Caco-2 (cell line): Measurements from ENCODE around the gene ZNF169. TPM values are rescaled to one million over a fixed set of nuclear protein-coding genes. Genes with fewer than 3 reads are reported as not detected.
"Not testable (repeated sequence)": the region's sequence is repeated elsewhere in the genome, so short reads cannot be mapped to it uniquely, and the experiment has no call there.

ENCODE experiments used
- BruUV-seq: library from RNA; stranded (reverse); fragments of 400-500 nt; replicated peaks from 2 replicates; lab custom pipeline; 2021; lab: Mats Ljungman, UMichigan
- CTCF ChIA-PET: fragments of 300-600 bp; sonication (Branson Sonifier 250); formaldehyde crosslinking; loops from one replicate; lab custom pipeline; 2022; ENCODE audit warnings: antibody characterized with exemption; lab: Charles Lee
- POLR2A ChIA-PET: fragments of 300-600 bp; sonication (Branson Sonifier 250); formaldehyde crosslinking; loops from one replicate; lab custom pipeline; 2022; ENCODE audit warnings: antibody characterized with exemption; lab: Charles Lee
- DNase-seq, 2 experiments: peaks; one replicate each; pipeline versions ENCODE4 v3.0.0 to v3.0.0-alpha.2; 2020 to 2022
- H3K27me3 ChIP-seq: replicated peaks from 2 replicates; pipeline ENCODE4 v1.6.0; 2011; ENCODE audit warnings: low read length; ENCODE audit not compliant: control insufficient read depth, insufficient read depth
- H3K36me3 ChIP-seq: 2 replicates; pipeline ENCODE4 v1.5.1; 2011; ENCODE audit warnings: low read length; ENCODE audit not compliant: control insufficient read depth, insufficient read depth
- H3K4me1 ChIP-seq: fragments of 250-450 bp; sonication (Bioruptor Pico); 2 replicates; pipeline ENCODE4 v1.5.1; 2020; ENCODE audit warnings: mild to moderate bottlenecking
- H3K4me3 ChIP-seq: 2 replicates; pipeline ENCODE4 v1.5.1; 2011; ENCODE audit warnings: low read depth, mild to moderate bottlenecking, control low read depth, low read length
- H3K9me3 ChIP-seq: fragments of 250-450 bp; sonication (Bioruptor Pico); 2 replicates; pipeline ENCODE4 v1.5.1; 2020; ENCODE audit warnings: mild to moderate bottlenecking, moderate library complexity
- H3K27ac Mint-ChIP-seq: one replicate; pipeline ENCODE4 v1.8.0; 2022; ENCODE audit warnings: mixed read lengths; ENCODE audit not compliant: unreplicated experiment
- H3K27me3 Mint-ChIP-seq: one replicate; pipeline ENCODE4 v1.8.0; 2022; ENCODE audit warnings: mixed read lengths; ENCODE audit not compliant: insufficient read depth, unreplicated experiment
- H3K36me3 Mint-ChIP-seq: one replicate; pipeline ENCODE4 v1.8.0; 2022; ENCODE audit warnings: mild to moderate bottlenecking, mixed read lengths; ENCODE audit not compliant: insufficient read depth, unreplicated experiment
- H3K4me1 Mint-ChIP-seq: one replicate; pipeline ENCODE4 v1.8.0; 2022; ENCODE audit warnings: low read depth, mixed read lengths; ENCODE audit not compliant: unreplicated experiment
- H3K4me3 Mint-ChIP-seq: one replicate; pipeline ENCODE4 v1.8.0; 2022; ENCODE audit warnings: mild to moderate bottlenecking, moderate library complexity, mixed read lengths; ENCODE audit not compliant: unreplicated experiment
- H3K9me3 Mint-ChIP-seq: one replicate; pipeline ENCODE4 v1.8.0; 2022; ENCODE audit warnings: mixed read lengths; ENCODE audit not compliant: unreplicated experiment
- intact Hi-C: fragments of 100-400 bp; cut with micrococcal nuclease; formaldehyde crosslinking; loops from one replicate; pipeline ENCODE4 v1.10.0; 2022; ENCODE audit not compliant: unreplicated experiment
- total RNA-seq: library from RNA; stranded (reverse); gene quantifications from 2 replicates; pipeline ENCODE4 v1.2.3, GENCODE V29; 2022

ZNF169 gene
- total RNA-seq, 1 experiment from 2014 or later = 3.7 TPM

DNA sequence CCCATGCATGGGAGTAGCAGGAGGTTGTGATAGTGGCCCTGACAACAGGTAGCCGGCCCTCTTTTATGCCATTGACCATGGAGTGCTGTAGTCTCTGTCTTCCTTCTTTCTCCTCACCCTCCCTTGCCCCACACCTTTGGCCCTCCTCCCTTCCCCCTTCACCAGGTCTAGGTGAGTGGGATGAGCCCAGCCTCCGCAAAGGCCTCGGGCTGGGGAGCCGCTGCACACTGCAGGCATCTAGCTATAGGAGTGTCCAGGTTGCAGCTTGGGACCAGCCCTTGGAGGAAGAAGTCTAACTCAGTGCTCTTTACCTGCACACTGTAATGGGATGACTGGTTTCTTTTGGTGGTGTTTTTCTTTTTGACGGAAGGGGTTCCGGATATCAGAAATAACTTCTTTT is 81.7 kb downstream of the ZNF169 start:
- BruUV-seq, CTCF ChIA-PET, H3K27me3 Mint-ChIP-seq, DNase-seq, H3K9me3 Mint-ChIP-seq, H3K36me3 ChIP-seq, H3K4me3 ChIP-seq, H3K4me1 Mint-ChIP-seq, H3K36me3 Mint-ChIP-seq, POLR2A ChIA-PET, intact Hi-C loops, H3K4me1 ChIP-seq, H3K4me3 Mint-ChIP-seq, H3K27me3 ChIP-seq, H3K9me3 ChIP-seq, H3K27ac Mint-ChIP-seq: not testable (repeated sequence)

DNA sequence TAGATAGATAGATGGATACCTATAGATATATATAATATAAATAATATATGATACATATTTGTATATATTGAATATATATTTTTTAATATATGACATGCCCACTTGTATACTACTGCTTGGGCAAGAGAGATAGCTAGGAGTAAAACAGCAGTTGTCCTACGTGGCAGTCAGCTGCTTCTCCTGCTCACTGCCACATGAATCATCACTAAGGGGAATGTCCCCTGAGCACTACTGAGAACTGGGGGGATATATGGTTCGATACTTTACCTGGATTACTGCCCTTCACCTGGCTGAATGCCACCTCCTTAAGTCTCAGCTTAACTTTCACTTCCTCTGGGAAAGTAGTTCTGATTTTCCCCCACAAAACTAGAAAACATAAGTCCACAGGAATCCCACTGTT is 82.6 kb downstream of the ZNF169 start:
- H3K36me3 ChIP-seq, BruUV-seq, intact Hi-C loops, H3K4me3 ChIP-seq, H3K4me1 Mint-ChIP-seq, H3K4me1 ChIP-seq, H3K27me3 Mint-ChIP-seq, POLR2A ChIA-PET, CTCF ChIA-PET, H3K9me3 Mint-ChIP-seq, H3K36me3 Mint-ChIP-seq, H3K9me3 ChIP-seq, H3K27me3 ChIP-seq, H3K4me3 Mint-ChIP-seq, DNase-seq, H3K27ac Mint-ChIP-seq: not testable (repeated sequence)

DNA sequence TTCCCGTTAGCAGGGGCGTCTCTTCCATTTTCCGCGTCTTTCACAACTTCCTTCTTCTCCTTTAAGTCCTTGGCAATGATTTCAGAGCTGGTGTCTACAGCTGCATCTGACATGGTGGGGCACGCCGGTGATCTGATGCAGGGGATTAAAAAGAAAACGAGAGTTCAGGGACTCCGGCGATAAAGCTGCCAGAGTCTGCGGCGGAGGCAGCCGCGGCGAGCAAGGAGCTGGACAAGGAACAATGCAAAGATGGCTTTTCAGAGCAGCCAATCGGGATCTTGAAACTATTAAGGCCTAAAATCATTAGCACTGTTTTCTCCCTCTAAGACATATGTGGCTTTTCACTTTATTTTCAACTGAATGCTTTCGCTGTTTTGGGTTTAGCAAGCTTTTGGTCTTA is 88.4 kb downstream of the ZNF169 start:
- H3K27me3 ChIP-seq, H3K27ac Mint-ChIP-seq, H3K4me3 Mint-ChIP-seq, H3K4me3 ChIP-seq, H3K4me1 Mint-ChIP-seq, intact Hi-C loops, POLR2A ChIA-PET, DNase-seq, H3K9me3 Mint-ChIP-seq, CTCF ChIA-PET, H3K27me3 Mint-ChIP-seq, BruUV-seq, H3K9me3 ChIP-seq, H3K36me3 ChIP-seq, H3K4me1 ChIP-seq, H3K36me3 Mint-ChIP-seq: not testable (repeated sequence)

DNA sequence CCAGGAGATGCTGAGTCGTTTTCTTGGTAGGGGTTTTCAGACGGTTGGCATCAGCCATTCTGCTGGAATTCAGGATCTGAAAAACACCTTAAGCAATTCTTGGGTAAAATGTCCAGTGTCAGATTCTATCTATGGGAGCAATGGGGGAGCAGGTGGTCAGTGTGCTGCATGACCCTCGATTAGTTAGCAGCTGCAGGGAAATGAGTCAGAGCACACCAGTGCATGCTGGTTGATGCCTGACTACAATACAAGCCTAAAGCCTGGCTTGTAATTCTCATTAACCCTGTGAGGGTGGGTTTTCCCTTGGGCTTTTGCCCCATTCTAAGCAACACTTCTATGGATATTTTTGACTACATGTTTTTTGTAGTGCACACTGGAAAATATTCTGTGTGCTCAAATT is 89.7 kb downstream of the ZNF169 start:
- H3K9me3 Mint-ChIP-seq, H3K4me3 ChIP-seq, H3K27me3 ChIP-seq, H3K4me1 Mint-ChIP-seq, H3K27ac Mint-ChIP-seq, CTCF ChIA-PET, POLR2A ChIA-PET, DNase-seq, H3K4me1 ChIP-seq, H3K4me3 Mint-ChIP-seq, H3K36me3 Mint-ChIP-seq, H3K27me3 Mint-ChIP-seq, H3K36me3 ChIP-seq, intact Hi-C loops, H3K9me3 ChIP-seq, BruUV-seq: not testable (repeated sequence)

Other genes starting within 250 kb of the ZNF169 start
- 5.3 and 5.9 TPM in 2 replicates for gene PTPDC1, start 174.8 kb upstream of the ZNF169 start, total RNA-seq
- not detected in 2 replicates for gene NUTM2F, start 69.3 kb downstream of the ZNF169 start, total RNA-seq